GM19043 (cell line): ENCODE data around the gene C12orf42.
"Not testable (repeated sequence)": the region's sequence is repeated elsewhere in the genome, so short reads cannot be mapped to it uniquely, and the experiment has no call there.

Experiments
- ATAC-seq: cut with Tn5 transposase; IDR thresholded peaks from one replicate; pipeline ENCODE4 v1.9.1; 2021; ENCODE audit warnings: low read depth; ENCODE audit not compliant: unreplicated experiment

C12orf42 gene

GRCh38 chr12:103425674-103426073 lies 70.1 kb downstream of the C12orf42 start:
- ATAC-seq, result not testable (repeated sequence)

- not testable (repeated sequence) for ATAC-seq
Observed at GRCh38 chr12:103424849-103425586, 70.8 kb downstream of the C12orf42 start.

GRCh38 chr12:103423516-103423910 lies 72.3 kb downstream of the C12orf42 start:
- ATAC-seq, result no peak

GRCh38 chr12:103422746-103423515 lies 72.8 kb downstream of the C12orf42 start:
- ATAC-seq, result no peak

GRCh38 chr12:103422328-103422727 lies 73.4 kb downstream of the C12orf42 start:
- no peak for ATAC-seq

- no peak for ATAC-seq
Observed at GRCh38 chr12:103421402-103421801, 74.4 kb downstream of the C12orf42 start.

GRCh38 chr12:103415681-103416080 lies 80.1 kb downstream of the C12orf42 start:
- no peak for ATAC-seq

- no peak for ATAC-seq
Observed at GRCh38 chr12:103401421-103401820, 94.3 kb downstream of the C12orf42 start.

- no peak for ATAC-seq
Observed at GRCh38 chr12:103399986-103400385, 95.8 kb downstream of the C12orf42 start.

- no peak for ATAC-seq
Observed at GRCh38 chr12:103397536-103397935, 98.2 kb downstream of the C12orf42 start.

- ATAC-seq, result no peak
Observed at GRCh38 chr12:103392722-103393121, 103.0 kb downstream of the C12orf42 start.

- no peak for ATAC-seq
Observed at GRCh38 chr12:103391103-103391502, 104.7 kb downstream of the C12orf42 start.

GRCh38 chr12:103387385-103387784 lies 108.4 kb downstream of the C12orf42 start:
- ATAC-seq, result no peak

- ATAC-seq, result no peak
Observed at GRCh38 chr12:103386451-103386850, 109.3 kb downstream of the C12orf42 start.

- peak; percentile 63 for ATAC-seq
Observed at GRCh38 chr12:103382736-103383346, 112.9 kb downstream of the C12orf42 start.

GRCh38 chr12:103382119-103382518 lies 113.6 kb downstream of the C12orf42 start:
- ATAC-seq, result no peak

- ATAC-seq, result no peak
Observed at GRCh38 chr12:103379670-103380069, 116.1 kb downstream of the C12orf42 start.

- no peak for ATAC-seq
Observed at GRCh38 chr12:103373088-103373523, 122.7 kb downstream of the C12orf42 start.

GRCh38 chr12:103369929-103370328 lies 125.8 kb downstream of the C12orf42 start:
- peak; percentile 89 for ATAC-seq

- ATAC-seq, result no peak
Observed at GRCh38 chr12:103368167-103368566, 127.6 kb downstream of the C12orf42 start.

GRCh38 chr12:103354403-103354802 lies 141.4 kb downstream of the C12orf42 start:
- no peak for ATAC-seq
